K562 (cell line): ENCODE measurements around the gene RAB43. TPM values are rescaled to one million over a fixed set of nuclear protein-coding genes. Genes with fewer than 3 reads are reported as not detected.
A peak's percentile ranks its signal among the peaks of the same experiment; 100 is the strongest.

Experiments
- BMI1 ChIP-seq: fragments of 150-350 bp; IDR thresholded peaks from 2 replicates; pipeline ENCODE4 v1.6.1; 2014; ENCODE audit warnings: low read length
- CCAR2 ChIP-seq: fragments of 200-400 bp; formaldehyde crosslinking; IDR thresholded peaks from 2 replicates; pipeline ENCODE4 v1.6.1; 2017; ENCODE audit warnings: mild to moderate bottlenecking, low read depth, low read length
- EGR1 ChIP-seq: fragments of 450-650 bp; conservative IDR thresholded peaks from 2 replicates; pipeline ENCODE4 v1.6.1; 2017; ENCODE audit warnings: mild to moderate bottlenecking
- GTF2F1 ChIP-seq: IDR thresholded peaks from 2 replicates; pipeline ENCODE4 v1.6.1; 2011; ENCODE audit warnings: low read depth, low read length, improper control_type of control experiment
- PHF8 ChIP-seq: fragments of 200-600 bp; sonication (generic); IDR thresholded peaks from 2 replicates; pipeline ENCODE4 v1.6.1; 2012; ENCODE audit warnings: mixed run types, mild to moderate bottlenecking, inconsistent platforms, low read length, moderate library complexity, borderline replicate concordance
- POLR2AphosphoS5 ChIP-seq: IDR thresholded peaks from 2 replicates; pipeline ENCODE4 v1.6.1; 2011; ENCODE audit warnings: mild to moderate bottlenecking, low read depth, low read length, moderate library complexity; ENCODE audit not compliant: control insufficient read depth, insufficient read depth
- POLR2G ChIP-seq: fragments of 200-400 bp; formaldehyde crosslinking; IDR thresholded peaks from 2 replicates; pipeline ENCODE4 v1.6.1; 2017; ENCODE audit warnings: low read depth, mild to moderate bottlenecking, antibody characterized with exemption, low read length, moderate library complexity
- RNF219 ChIP-seq: fragments of 250-450 bp; sonication (Bioruptor Pico); IDR thresholded peaks from 2 replicates; pipeline ENCODE4 v1.5.0; 2022; ENCODE audit warnings: mild to moderate bottlenecking
- SPI1 ChIP-seq: IDR thresholded peaks from 2 replicates; pipeline ENCODE4 v1.6.1; 2011; ENCODE audit warnings: low read depth, low read length, control low read depth, borderline replicate concordance
- VEZF1 ChIP-seq: fragments of 200-800 bp; sonication (Bioruptor generic); IDR thresholded peaks from 2 replicates; pipeline ENCODE4 v1.6.1; 2017; ENCODE audit warnings: missing genetic modification characterization, missing compliant biosample characterization
- ZBTB11 ChIP-seq, 3 experiments: fragments of 200-800 bp in 1 of 3; fragments of 250-450 bp in 1 of 3; fragments of 450-650 bp in 1 of 3; sonication (Bioruptor Pico) in 1 of 3; sonication (Bioruptor generic) in 1 of 3; formaldehyde crosslinking in 1 of 3; IDR thresholded peaks; 2 replicates each; pipeline versions ENCODE4 v1.6.1 to v1.8.0; 2016 to 2022; ENCODE audit warnings: mild to moderate bottlenecking in 2 of 3, missing genetic modification characterization in 2 of 3, missing compliant biosample characterization in 1 of 3, moderate library complexity in 1 of 3
- ZFX ChIP-seq: sonication (generic); formaldehyde crosslinking; IDR thresholded peaks from 2 replicates; pipeline ENCODE4 v1.8.0; 2022; ENCODE audit warnings: mild to moderate bottlenecking, missing genetic modification reagents, moderate library complexity
- ZNF282 ChIP-seq: sonication (generic); formaldehyde crosslinking; IDR thresholded peaks from 2 replicates; pipeline ENCODE4 v1.8.1; 2023; ENCODE audit warnings: missing genetic modification reagents
- ZNF551 ChIP-seq: fragments of 250-450 bp; sonication (Bioruptor Pico); IDR thresholded peaks from 2 replicates; pipeline ENCODE4 v1.5.0; 2021; ENCODE audit warnings: mild to moderate bottlenecking, moderate library complexity
- ZNF583 ChIP-seq: fragments of 250-450 bp; sonication (Bioruptor Pico); IDR thresholded peaks from 2 replicates; pipeline ENCODE4 v1.4.0; 2020
- ZNF695 ChIP-seq: fragments of 450-650 bp; formaldehyde crosslinking; IDR thresholded peaks from 2 replicates; pipeline ENCODE4 v1.4.0; 2020; ENCODE audit warnings: mild to moderate bottlenecking, moderate library complexity
- polyA plus RNA-seq, 8 experiments: library from polyadenylated mRNA; depleted of rRNA in 4 of 8; stranded (reverse) in 5 of 8; unstranded in 3 of 8; fragments of >200 nt; fragmentation: Nextera tagmentation in 2 of 8; fragmentation: Illumina TruSeq in 1 of 8; extraction: Ambion mirVana in 2 of 8; extraction: Trizol in 1 of 8; gene quantifications; 2 replicates each; pipeline versions ENCODE4 v1.2.1 to v1.2.3, GENCODE V29; 2011 to 2014; ENCODE audit warnings: inconsistent platforms in 1 of 8, missing spikeins in 1 of 8
- total RNA-seq, 7 experiments: library from RNA; depleted of rRNA in 6 of 7; stranded (reverse); fragments of >200 nt in 6 of 7; fragmentation: Illumina TruSeq in 2 of 7; extraction: Trizol in 2 of 7; gene quantifications; 2 replicates each; pipeline versions ENCODE4 v1.2.1 to v1.2.3, GENCODE V29; 2011 to 2021; ENCODE audit warnings: low replicate concordance in 1 of 7

The RAB43 gene
- total and polyA plus RNA-seq, 9 of the 15 experiments (the other 6 are each of a cell fraction or from before 2014, with no cell fraction given): 0.04 to 6.8 (median 1.7) TPM; not detected in 2

- TF ChIP-seq RNF219 (CRISPR knock-in tag) (no peak), CCAR2 (no peak), BMI1 (no peak), SPI1 (peak; percentile 47; the same call in 1 of the 2 replicates), POLR2AphosphoS5 (0 out of 2 replicates have a peak, but pooled peaks have one; percentile 15), ZNF282 (CRISPR knock-in tag) (no peak), EGR1 (peak; percentile 17; the same call in 1 of the 2 replicates), POLR2G (peak; percentile 58), GTF2F1 (no peak), ZBTB11 (CRISPR knock-in tag; IDR thresholded peaks at IDR 0.05) (peak in 1 of 3 experiments; percentile 79; a peak in 2 of 6 replicates), ZFX (peak; percentile 61), PHF8 (peak; percentile 26; the same call in 1 of the 2 replicates), ZNF695 (CRISPR knock-in tag) (no peak), VEZF1 (peak; percentile 64), ZNF583 (CRISPR knock-in tag) (no peak), ZNF551 (CRISPR knock-in tag) (no peak)
Measured at GRCh38 chr3:129121016-129121791, 400 bp downstream of the RAB43 start (continued).
